ENCODE results near the gene NEURL3. TPM values are rescaled to one million over a fixed set of nuclear protein-coding genes. Genes with fewer than 3 reads are reported as not detected.

NEURL3 gene
- total RNA-seq, 4 donors from 2014 or later, result not detected

DNA sequence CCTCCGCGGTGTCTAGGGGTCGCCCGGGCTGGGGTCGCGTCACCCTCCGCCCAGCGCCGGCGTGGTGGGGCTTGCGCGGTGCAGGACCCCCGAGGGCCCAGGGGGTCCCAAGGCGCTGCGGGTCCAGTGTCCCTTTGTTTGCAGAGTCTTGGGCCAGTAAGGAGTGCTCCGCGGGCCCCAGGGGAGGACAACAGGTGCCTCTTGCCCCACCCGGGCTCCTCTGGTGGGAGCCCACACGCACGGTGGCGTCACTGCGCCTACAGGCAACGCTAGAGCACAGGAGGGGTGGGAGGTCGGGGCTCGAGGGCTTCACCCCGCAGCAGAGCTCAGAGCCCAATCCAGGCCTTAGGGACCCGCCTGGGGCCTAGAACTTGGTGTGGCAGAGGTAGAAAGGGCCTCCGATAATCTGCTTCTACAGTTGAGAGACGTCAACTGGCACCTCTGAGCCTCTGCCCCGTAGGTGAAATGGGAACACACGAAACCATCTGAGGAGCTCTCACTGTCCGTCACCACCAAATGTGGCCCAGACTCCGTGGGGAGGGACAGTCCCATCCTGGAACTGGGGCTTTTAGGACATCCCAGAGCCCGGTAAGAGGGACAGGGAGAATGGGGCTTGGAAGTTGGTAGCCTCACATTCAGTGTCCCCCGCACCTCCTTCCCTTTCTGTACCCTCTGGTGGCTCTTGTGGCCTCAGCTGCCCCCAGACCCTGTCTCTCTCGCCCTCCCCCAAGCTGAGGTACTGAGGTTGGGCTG, 32.8 kb upstream of the NEURL3 start:
- peak overlapping the region; percentile 68 to 99 (median 83) for H3K4me3 ChIP-seq
- ATAC-seq (no peak), DNase-seq (no peak)
- intact Hi-C loops (cut with DNase I; ENCODE audit: low total_unique reads), result loop anchor here (2.0 to 10.0 kb wide), 3 partner anchors 17 to 1627 kb away; partner anchors contain the start of gene CNNM4
- no peaks in the 10 kb centered on the region for H3K9me3 ChIP-seq
- in situ Hi-C loops (cut with MboI; ENCODE audit: low sequenced_read_pairs in 4 of 4), result loop anchor here in 2 of 4 donors (10.0 to 25.0 kb wide), 2 partner anchors 97 to 1124 kb away; partner anchors contain the start of genes ACTR1B (in 1 of the 2), C2orf92 (in 1 of the 2) and KANSL3 (in 1 of the 2)
- no peaks in the 10 kb centered on the region for H3K27me3 ChIP-seq
- peaks cover 75 to 81% of the 10 kb centered on the region in 2 donors for H3K4me1 ChIP-seq
- no peak for TF ChIP-seq CTCF (IDR thresholded peaks at IDR 0.05 in 4 of 5, conservative IDR thresholded peaks at IDR 0.05 in 1 of 5)
- no peak for TF ChIP-seq POLR2A (IDR thresholded peaks at IDR 0.05)
- H3K27ac ChIP-seq, result peak overlapping the region; percentile 94 to 99 (median 97)
- no peaks in the 10 kb centered on the region for H3K36me3 ChIP-seq

GRCh38 chr2:96537066-96537733, 32.0 kb upstream of the NEURL3 start:
- H3K27ac ChIP-seq, result peak overlapping the region; percentile 94 to 99 (median 97)
- peak overlapping the region; percentile 68 to 99 (median 83) for H3K4me3 ChIP-seq
- DNase-seq (peak; percentile 65 to 71), ATAC-seq (peak; percentile 22 to 24)
- in situ Hi-C loops (cut with MboI; ENCODE audit: low sequenced_read_pairs in 4 of 4), result loop anchor here in 2 of 4 donors (10.0 to 25.0 kb wide), 2 partner anchors 98 to 1125 kb away; partner anchors contain the start of genes ACTR1B (in 1 of the 2), C2orf92 (in 1 of the 2) and KANSL3 (in 1 of the 2)
- intact Hi-C loops (cut with DNase I; ENCODE audit: low total_unique reads), result loop anchor here (2.0 to 10.0 kb wide), 3 partner anchors 18 to 1628 kb away; partner anchors contain the start of gene CNNM4
- TF ChIP-seq CTCF (IDR thresholded peaks at IDR 0.05 in 4 of 5, conservative IDR thresholded peaks at IDR 0.05 in 1 of 5) (no peak), POLR2A (IDR thresholded peaks at IDR 0.05) (no peak)
- no peaks in the 10 kb centered on the region for H3K36me3 ChIP-seq
- no peaks in the 10 kb centered on the region for H3K27me3 ChIP-seq
- H3K9me3 ChIP-seq, result no peaks in the 10 kb centered on the region
- peaks cover 76 to 84% of the 10 kb centered on the region in 2 donors for H3K4me1 ChIP-seq

GRCh38 chr2:96536445-96537065, 31.4 kb upstream of the NEURL3 start, which contains the start of gene ARID5A:
Gene ARID5A (plus strand): TSS chr2:96536752. CDS start chr2:96536827, 75 bp downstream.
- Histone ChIP-seq H3K27ac (peak within 1 kb of the TSS; percentile 94 to 99 (median 97)), H3K4me3 (peak within 1 kb of the TSS; percentile 68 to 99 (median 83)), H3K36me3 (no peaks in the 10 kb centered on the region), H3K9me3 (no peaks in the 10 kb centered on the region), H3K27me3 (no peaks in the 10 kb centered on the region), H3K4me1 (peaks cover 74 to 82% of the 10 kb centered on the region in 2 donors)
- peak; percentile 25 to 39 for ATAC-seq
- in situ Hi-C loops (cut with MboI; ENCODE audit: low sequenced_read_pairs in 4 of 4), result loop anchor here in 2 of 4 donors (10.0 to 25.0 kb wide), 2 partner anchors 98 to 1126 kb away; partner anchors contain the start of genes ACTR1B (in 1 of the 2), C2orf92 (in 1 of the 2) and KANSL3 (in 1 of the 2)
- TF ChIP-seq CTCF (IDR thresholded peaks at IDR 0.05 in 4 of 5, conservative IDR thresholded peaks at IDR 0.05 in 1 of 5) (peak in 4 of 5 experiments; percentile 51 to 72 (median 66)), POLR2A (IDR thresholded peaks at IDR 0.05) (peak; percentile 99 to 100)
- intact Hi-C loops (cut with DNase I; ENCODE audit: low total_unique reads), result loop anchor here (2.0 to 10.0 kb wide), 3 partner anchors 18 to 1628 kb away; partner anchors contain the start of gene CNNM4
- DNase-seq, result peak; percentile 92 to 93

GRCh38 chr2:96535331-96535730, 30.2 kb upstream of the NEURL3 start:
- H3K4me3 ChIP-seq, result no peak overlapping the region
- DNase-seq (no peak), ATAC-seq (no peak)
- intact Hi-C loops (cut with DNase I; ENCODE audit: low total_unique reads), result loop anchor here (5.0 to 10.0 kb wide), 2 partner anchors 227 to 1629 kb away; partner anchors contain the start of gene CNNM4
- no peaks in the 10 kb centered on the region for H3K36me3 ChIP-seq
- H3K27ac ChIP-seq, result peak overlapping the region; percentile 94 to 99 (median 97)
- H3K27me3 ChIP-seq, result no peaks in the 10 kb centered on the region
- H3K9me3 ChIP-seq, result no peaks in the 10 kb centered on the region
- in situ Hi-C loops (cut with MboI; ENCODE audit: low sequenced_read_pairs in 4 of 4), result loop anchor here in 2 of 4 donors (10.0 to 25.0 kb wide), 2 partner anchors 99 to 1127 kb away; partner anchors contain the start of genes ACTR1B (in 1 of the 2), C2orf92 (in 1 of the 2) and KANSL3 (in 1 of the 2)
- peaks cover 72 to 80% of the 10 kb centered on the region in 2 donors for H3K4me1 ChIP-seq
- TF ChIP-seq POLR2A (IDR thresholded peaks at IDR 0.05), result no peak
- TF ChIP-seq CTCF (IDR thresholded peaks at IDR 0.05 in 4 of 5, conservative IDR thresholded peaks at IDR 0.05 in 1 of 5), result no peak

Measured in gastrocnemius medialis (tissue), 4 donors.